ENCODE data around the gene CGN. TPM values are rescaled to one million over a fixed set of nuclear protein-coding genes. Genes with fewer than 3 reads are reported as not detected.

The CGN gene
- total RNA-seq, 4 donors from 2014 or later = 37.9 to 62.4 (median 41.7) TPM

- H3K4me1 ChIP-seq = no peaks in the 10 kb centered on the region
- no peaks in the 10 kb centered on the region for H3K36me3 ChIP-seq
- no peak for DNase-seq (ENCODE audit: low spot score in 2 of 2)
- 49% methylated on average over 3 of the region's 3 CpGs for WGBS
- no peak overlapping the region for H3K4me3 ChIP-seq
- H3K9me3 ChIP-seq = no peaks in the 10 kb centered on the region
- TF ChIP-seq CTCF (IDR thresholded peaks at IDR 0.05) = no peak
- no peak for TF ChIP-seq POLR2A (IDR thresholded peaks at IDR 0.05)
- TF ChIP-seq EP300 (IDR thresholded peaks at IDR 0.05) = no peak
- TF ChIP-seq POLR2AphosphoS5 (IDR thresholded peaks at IDR 0.05) = no peak
- H3K27me3 ChIP-seq = no peaks in the 10 kb centered on the region
- H3K27ac ChIP-seq = no peak overlapping the region
Observed at GRCh38 chr1:151504252-151504651, 6.9 kb upstream of the CGN start.

DNA sequence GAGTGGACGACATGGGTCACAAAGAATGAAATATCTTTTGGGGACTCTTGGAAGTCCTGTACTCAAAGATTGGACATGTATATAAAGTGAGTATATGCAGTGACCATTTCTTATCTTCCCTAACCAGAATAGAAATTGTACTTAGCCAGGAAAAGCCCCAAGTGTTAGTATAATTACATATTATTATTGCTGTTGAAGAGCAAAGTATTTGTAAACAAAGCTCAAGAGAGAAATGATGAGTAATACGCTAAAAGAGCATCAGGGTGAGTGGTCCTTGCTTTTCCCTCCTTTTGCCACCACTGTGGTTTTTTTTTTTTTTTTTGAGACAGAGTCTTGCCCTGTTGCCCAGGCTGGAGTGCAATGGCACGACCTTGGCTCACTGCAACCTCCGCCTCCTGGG, 6.4 kb upstream of the CGN start:
- no peak for DNase-seq (ENCODE audit: low spot score in 2 of 2)
- Histone ChIP-seq H3K4me3 (no peak overlapping the region), H3K9me3 (no peaks in the 10 kb centered on the region), H3K4me1 (no peaks in the 10 kb centered on the region), H3K36me3 (no peaks in the 10 kb centered on the region), H3K27me3 (no peaks in the 10 kb centered on the region), H3K27ac (no peak overlapping the region)
- TF ChIP-seq CTCF (IDR thresholded peaks at IDR 0.05) = no peak
- no peak for TF ChIP-seq POLR2AphosphoS5 (IDR thresholded peaks at IDR 0.05)
- no peak for TF ChIP-seq EP300 (IDR thresholded peaks at IDR 0.05)
- TF ChIP-seq POLR2A (IDR thresholded peaks at IDR 0.05) = no peak
- 87% methylated on average over 4 of the region's 4 CpGs for WGBS

DNA sequence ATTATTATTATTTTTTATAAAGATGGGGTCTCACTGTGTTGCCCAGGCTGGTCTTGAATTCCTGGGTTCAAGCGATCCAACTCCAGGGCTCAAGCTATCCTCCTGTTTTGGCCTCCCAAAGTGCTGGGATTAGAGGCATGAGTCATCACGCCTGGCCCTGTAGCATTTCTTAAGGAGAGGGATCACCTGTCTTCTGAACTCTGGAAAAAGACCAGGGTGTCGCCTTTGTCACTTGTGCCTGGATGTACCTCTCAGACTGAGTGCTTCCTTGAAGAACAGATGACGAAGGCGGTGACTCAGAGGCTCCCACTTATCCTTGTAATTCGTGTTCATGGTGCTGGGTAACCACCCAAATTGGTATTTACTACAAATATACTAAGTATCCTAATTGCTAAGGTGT, 2.4 kb upstream of the CGN start:
- Histone ChIP-seq H3K27ac (no peak overlapping the region), H3K27me3 (no peaks in the 10 kb centered on the region), H3K4me1 (peaks cover 34% of the 10 kb centered on the region), H3K36me3 (no peaks in the 10 kb centered on the region), H3K4me3 (no peak overlapping the region), H3K9me3 (no peaks in the 10 kb centered on the region)
- no peak for TF ChIP-seq POLR2AphosphoS5 (IDR thresholded peaks at IDR 0.05)
- 78% methylated on average over 6 of the region's 6 CpGs for WGBS
- DNase-seq (ENCODE audit: low spot score in 2 of 2) = no peak

GRCh38 chr1:151509350-151510019, 1.7 kb upstream of the CGN start:
- H3K27me3 ChIP-seq = no peaks in the 10 kb centered on the region
- DNase-seq (ENCODE audit: low spot score in 2 of 2) = no peak
- WGBS = 94% methylated on average over 15 of the region's 15 CpGs
- H3K36me3 ChIP-seq = no peaks in the 10 kb centered on the region
- H3K9me3 ChIP-seq = no peaks in the 10 kb centered on the region
- no peak overlapping the region for H3K4me3 ChIP-seq
- TF ChIP-seq POLR2AphosphoS5 (IDR thresholded peaks at IDR 0.05) (no peak), POLR2A (IDR thresholded peaks at IDR 0.05) (no peak), EP300 (IDR thresholded peaks at IDR 0.05) (no peak), CTCF (IDR thresholded peaks at IDR 0.05) (no peak)
- H3K27ac ChIP-seq = no peak overlapping the region
- peaks cover 39% of the 10 kb centered on the region for H3K4me1 ChIP-seq

- no peak for TF ChIP-seq CTCF (IDR thresholded peaks at IDR 0.05)
- TF ChIP-seq POLR2A (IDR thresholded peaks at IDR 0.05) = no peak
- no peak for TF ChIP-seq EP300 (IDR thresholded peaks at IDR 0.05)
- TF ChIP-seq POLR2AphosphoS5 (IDR thresholded peaks at IDR 0.05) = no peak
- no peaks in the 10 kb centered on the region for H3K9me3 ChIP-seq
- WGBS = 45% methylated on average over 9 of the region's 9 CpGs
- no peak overlapping the region for H3K4me3 ChIP-seq
- no peak overlapping the region for H3K27ac ChIP-seq
- no peak for DNase-seq (ENCODE audit: low spot score in 2 of 2)
- no peaks in the 10 kb centered on the region for H3K36me3 ChIP-seq
- peaks cover 39% of the 10 kb centered on the region for H3K4me1 ChIP-seq
- no peaks in the 10 kb centered on the region for H3K27me3 ChIP-seq
Observed at GRCh38 chr1:151510020-151510405, 1.2 kb upstream of the CGN start.

DNA sequence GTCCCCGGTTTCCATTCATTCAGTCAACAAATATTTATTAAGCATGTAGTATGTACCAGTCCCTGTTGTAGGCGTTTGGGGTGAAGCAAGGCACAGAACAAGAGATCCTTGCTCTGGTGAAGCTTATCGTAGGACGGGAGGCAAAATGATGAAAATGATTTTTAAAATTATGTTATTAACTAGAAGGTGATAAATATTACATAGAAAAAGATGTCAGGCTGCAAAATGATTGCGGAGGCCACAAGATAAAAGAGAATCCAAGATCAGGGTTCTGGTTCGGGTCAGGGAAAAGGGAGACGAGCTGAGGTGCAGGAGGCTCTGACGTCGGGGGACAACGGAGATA, 602 bp upstream of the CGN start:
- Histone ChIP-seq H3K9me3 (no peaks in the 10 kb centered on the region), H3K4me1 (peaks cover 39% of the 10 kb centered on the region), H3K27ac (peak overlapping the region; percentile 72), H3K36me3 (no peaks in the 10 kb centered on the region), H3K4me3 (peak overlapping the region; percentile 77), H3K27me3 (no peaks in the 10 kb centered on the region)
- WGBS = 6% methylated on average over 10 of the region's 10 CpGs
- DNase-seq (ENCODE audit: low spot score in 2 of 2) = no peak
- TF ChIP-seq CTCF (IDR thresholded peaks at IDR 0.05) = no peak
- no peak for TF ChIP-seq POLR2AphosphoS5 (IDR thresholded peaks at IDR 0.05)
- no peak for TF ChIP-seq EP300 (IDR thresholded peaks at IDR 0.05)
- TF ChIP-seq POLR2A (IDR thresholded peaks at IDR 0.05) = no peak

All from suprapubic skin (tissue), 4 donors.